GM21619 (cell line): ENCODE measurements around the gene PPL.
"Not testable (repeated sequence)": the region's sequence is repeated elsewhere in the genome, so short reads cannot be mapped to it uniquely, and the experiment has no call there.

Experiments used
- ATAC-seq: cut with Tn5 transposase; IDR thresholded peaks from one replicate; pipeline ENCODE4 v1.9.1; 2021; ENCODE audit not compliant: unreplicated experiment

The PPL gene

DNA sequence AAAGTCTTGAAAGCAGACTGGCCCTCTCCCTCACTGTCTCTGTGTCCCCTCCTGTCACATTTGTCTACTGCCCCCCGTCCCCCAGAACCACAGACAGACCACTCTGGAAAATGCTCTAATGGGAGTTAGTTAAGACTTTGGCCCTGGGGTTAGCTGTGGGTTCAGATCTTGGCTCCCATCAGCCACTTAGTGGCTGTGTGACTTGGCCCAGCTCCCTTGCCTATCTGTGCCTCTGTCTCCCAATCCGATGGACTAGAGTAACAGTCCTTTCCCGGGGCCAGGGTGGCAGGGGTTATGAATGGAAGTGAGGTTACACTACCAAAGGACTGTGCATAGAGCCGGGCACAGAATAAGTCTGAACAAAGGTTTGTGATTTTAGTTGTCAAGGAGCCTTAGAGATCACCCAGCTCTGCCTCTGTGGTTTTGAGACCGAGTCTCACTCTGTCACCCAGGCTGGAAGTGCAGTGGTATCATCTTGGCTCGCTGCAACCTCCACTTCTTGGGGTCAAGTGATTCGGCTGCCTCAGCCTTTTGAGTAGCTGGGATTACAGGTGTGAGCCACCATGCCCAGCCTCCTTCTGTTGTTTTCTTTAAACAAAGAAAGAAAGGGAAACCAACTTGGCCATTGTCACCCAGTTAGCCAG is 23.7 kb downstream of the PPL start:
- no peak for ATAC-seq

- no peak for ATAC-seq
These were observed 25.0 kb downstream of the PPL start for GRCh38 chr16:4911970-4912386.

DNA sequence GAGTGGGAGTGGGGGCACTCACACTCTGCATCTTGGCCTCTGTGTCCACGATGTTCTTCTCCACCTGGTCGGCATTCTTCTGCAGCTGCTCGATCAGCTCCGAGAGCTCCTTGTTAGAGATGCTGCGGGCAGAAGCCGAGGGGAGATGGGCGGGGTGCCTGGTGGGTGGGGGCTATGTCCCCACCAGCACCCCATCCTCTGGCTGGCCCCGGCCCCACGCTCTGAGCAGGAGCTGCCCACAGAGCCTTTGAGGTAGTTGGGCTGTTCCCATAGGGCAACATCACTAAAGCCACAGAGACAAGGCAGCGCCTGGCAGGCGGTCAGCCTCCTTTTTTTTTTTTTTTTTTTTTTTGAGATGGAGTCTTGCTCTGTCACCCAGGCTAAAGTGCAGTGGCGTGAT is 26.1 kb downstream of the PPL start:
- no peak for ATAC-seq

DNA sequence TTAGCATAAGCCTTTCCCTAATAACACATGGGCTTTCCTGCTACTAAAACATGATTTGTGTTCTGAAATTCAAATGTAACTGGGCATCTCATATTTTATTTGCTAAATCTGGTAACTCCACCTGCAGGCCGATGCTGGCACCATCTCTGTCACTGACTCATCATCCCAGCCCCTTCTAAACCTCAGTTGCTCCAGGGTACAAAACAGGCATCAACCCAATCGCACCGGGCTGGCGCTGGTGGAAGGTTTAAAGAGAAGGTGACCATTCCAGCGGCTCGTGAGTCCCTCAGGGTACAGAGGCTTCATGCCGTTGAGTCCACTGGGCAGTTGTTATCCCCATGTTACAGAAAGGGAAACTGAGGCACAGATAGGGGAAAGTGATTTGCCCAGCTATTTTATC is 27.1 kb downstream of the PPL start:
- ATAC-seq, result no peak

GRCh38 chr16:4908854-4909401 is 28.0 kb downstream of the PPL start:
- no peak for ATAC-seq

DNA sequence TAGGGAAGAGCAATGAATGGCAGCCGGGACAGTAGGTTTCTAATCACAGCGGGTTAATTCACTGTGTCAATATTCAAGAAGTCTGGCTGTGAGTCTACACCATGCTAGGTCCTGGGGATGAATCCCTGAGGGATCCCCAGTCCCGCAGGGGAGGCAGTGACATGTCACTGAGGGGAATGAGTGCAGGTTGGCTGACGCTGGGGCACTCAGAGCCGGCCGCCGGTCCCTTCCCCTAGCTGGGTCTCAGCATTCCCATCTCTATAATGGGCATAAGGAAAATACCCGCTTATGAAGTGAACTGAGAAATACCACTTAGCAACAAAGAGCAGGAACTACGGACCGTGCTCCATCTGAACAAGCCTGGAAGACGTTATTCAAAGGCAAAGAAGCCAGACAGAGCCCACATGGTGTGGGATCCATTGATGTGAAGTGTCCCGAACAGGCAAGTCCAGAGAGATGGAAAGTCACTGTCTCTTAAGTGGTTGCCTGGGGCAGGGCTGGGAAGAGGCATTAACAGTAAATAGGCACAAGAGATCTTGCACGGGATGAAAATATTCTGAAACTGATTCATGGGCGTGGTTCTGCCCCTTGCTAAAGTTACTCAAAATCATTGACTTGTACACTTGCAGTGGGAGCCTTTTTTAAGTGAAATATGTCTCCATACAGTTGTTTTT is 31.9 kb downstream of the PPL start:
- ATAC-seq, result no peak

GRCh38 chr16:4904108-4904941 is 32.6 kb downstream of the PPL start:
- ATAC-seq, result no peak

DNA sequence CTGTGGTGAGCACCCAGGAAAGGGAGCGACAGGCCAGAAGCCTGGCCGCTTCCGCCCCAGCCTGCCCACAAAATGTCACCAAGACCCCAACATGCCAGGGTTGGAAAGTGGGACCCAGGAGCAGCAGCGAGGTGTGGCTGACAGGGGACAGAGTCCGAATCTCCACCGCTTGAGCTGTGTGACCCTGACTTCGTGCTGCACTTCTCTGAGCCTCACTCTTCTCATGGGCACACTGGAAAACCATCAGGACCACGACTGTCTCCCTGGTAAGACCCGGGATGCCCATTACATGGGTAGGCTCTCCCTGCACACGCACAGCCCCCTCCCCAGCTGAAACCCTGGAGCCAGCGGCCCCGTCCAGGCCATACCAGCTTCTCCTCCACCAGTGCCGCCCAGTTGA is 34.9 kb downstream of the PPL start:
- ATAC-seq, result no peak

DNA sequence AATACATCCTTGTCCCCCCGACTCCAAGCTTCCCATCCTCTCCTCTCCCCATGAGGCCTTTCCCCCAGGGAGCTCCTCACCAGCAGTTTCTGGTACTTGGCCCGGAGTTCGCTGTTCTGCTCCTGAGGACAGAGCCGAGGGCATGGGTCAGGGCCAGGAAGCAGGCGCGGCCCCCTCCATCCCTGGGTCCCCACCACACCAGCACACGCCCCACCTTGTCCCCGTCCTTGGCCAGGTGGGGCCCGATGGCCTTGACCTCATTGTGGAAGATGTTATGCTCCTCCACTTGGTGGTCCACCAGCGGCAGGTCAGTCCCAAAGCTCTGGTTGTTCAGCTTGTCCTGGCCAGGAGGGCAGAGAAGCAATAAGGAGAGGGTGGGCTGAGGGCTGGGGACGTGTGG is 36.2 kb downstream of the PPL start:
- no peak for ATAC-seq

GRCh38 chr16:4900036-4900435 is 36.9 kb downstream of the PPL start:
- ATAC-seq, result no peak

DNA sequence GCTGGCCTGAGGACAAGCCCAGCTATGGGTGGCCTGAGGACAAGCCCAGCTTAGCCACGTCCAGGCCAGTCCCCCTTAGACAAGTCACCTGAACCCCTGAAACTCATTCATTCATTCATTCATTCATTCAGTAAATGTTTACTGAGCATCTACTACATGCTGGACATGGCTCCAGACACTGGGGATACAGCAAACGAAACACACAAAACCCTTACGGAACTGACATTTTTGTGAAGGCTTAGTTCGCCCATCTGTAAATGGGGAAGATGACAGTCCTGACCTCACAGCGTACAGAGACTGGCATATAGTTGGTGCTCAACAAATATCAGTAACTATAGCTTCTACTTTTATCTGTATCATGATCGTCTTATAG is 37.5 kb downstream of the PPL start:
- ATAC-seq, result no peak

GRCh38 chr16:4898811-4899473 is 38.0 kb downstream of the PPL start:
- ATAC-seq, result no peak

DNA sequence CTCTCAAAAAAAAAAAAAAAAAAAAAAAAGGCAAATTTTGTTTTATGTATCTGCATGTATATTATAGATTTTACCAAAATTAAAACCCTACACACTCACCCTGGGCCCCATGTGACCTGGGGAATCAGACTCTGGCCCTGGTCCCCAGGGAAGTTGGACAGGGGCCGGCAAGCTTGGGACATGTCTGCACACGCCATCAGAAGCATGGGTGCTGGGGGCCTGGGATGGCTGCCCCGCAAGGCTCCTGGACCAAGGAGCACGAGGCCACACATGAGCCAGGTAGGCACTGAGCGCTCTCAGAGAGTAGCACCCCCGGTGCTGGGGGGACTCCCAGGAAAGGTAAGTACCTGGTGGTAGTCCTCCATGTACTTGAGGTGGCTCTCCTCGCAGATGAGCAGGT is 39.6 kb downstream of the PPL start:
- ATAC-seq, result no peak

- ATAC-seq, result not testable (repeated sequence)
These were observed 40.2 kb downstream of the PPL start for GRCh38 chr16:4896761-4897160.

DNA sequence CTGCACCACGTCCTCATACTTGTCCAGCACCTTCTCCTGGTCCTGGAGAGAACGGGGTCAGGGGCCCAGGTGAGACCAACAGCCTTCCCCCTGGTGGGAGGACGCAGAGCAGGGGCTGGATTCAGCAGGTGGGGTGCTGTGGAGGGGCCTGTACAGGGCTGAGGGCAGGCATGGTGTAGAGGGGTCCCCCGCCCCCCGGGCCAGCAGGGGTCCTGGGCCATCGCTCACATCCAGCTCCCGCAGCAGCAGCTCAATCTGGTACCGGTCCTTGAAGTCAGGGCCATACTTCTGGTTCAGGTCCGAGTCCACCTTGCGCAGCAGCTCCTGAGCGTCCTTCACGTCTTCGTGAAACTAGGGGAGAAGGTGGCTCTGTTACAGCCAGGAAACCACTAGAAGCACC is 41.6 kb downstream of the PPL start:
- ATAC-seq, result no peak

- no peak for ATAC-seq
These were observed 42.4 kb downstream of the PPL start for GRCh38 chr16:4894276-4895150.

DNA sequence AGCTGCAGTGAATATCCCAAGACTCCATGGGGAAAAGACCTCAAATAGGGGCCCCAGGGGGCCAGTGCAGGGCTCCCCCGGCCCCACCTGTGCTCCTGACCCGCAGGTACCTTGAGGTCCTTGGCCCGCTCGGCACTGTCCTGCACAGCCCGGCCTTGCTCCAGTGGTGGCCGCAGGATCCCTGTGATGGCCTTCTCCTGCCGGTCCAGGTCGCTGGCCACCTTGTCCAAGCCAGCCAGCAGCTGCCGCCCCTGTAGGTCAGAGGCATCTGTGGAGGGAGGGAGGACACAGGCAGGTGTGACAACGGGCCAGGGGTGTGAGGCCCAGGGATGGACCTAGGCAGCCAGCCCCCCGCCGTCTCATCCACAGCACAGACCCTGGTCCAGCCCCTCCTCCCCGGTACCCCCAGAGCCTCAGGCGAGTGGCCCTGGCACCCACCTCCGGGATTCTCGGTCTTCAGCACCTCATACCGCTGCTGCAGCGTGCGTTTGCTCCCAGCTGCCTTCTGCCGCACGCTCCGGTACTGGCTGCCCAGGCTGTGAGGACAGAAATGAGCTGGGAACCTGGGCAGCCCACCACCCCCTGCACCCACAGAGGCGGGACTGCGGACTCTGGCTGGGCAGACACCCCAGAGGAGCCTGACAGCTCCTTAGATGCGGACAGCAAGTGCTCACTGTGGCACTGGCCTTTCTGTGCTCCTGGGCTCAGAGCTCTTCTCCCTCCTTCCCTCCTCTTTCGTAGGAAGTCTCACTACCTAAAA is 43.7 kb downstream of the PPL start:
- no peak for ATAC-seq

- ATAC-seq, result no peak
These were observed 44.4 kb downstream of the PPL start for GRCh38 chr16:4892361-4893102.

GRCh38 chr16:4891886-4892216 is 45.1 kb downstream of the PPL start:
- no peak for ATAC-seq
